Posterior vena cava (tissue), 2 donors: ENCODE data around the gene PLCD1. TPM values are rescaled to one million over a fixed set of nuclear protein-coding genes. Genes with fewer than 3 reads are reported as not detected.
A peak's percentile ranks its signal among the peaks of the same experiment; 100 is the strongest.
"Not testable (repeated sequence)": the region's sequence is repeated elsewhere in the genome, so short reads cannot be mapped to it uniquely, and the experiment has no call there.

ENCODE experiments used
- DNase-seq: peaks from one replicate; pipeline ENCODE4 v3.0.0-alpha.2; 2020; ENCODE audit warnings: low spot score
- intact Hi-C, 2 donors: fragments of 100-400 bp; cut with DNase I; formaldehyde crosslinking; loops; one replicate each; pipeline versions ENCODE4 v1.14.1 to v1.14.2; 2022 to 2023
- total RNA-seq, 2 donors: library from RNA; stranded (reverse); fragmentation: NEBNext Ultra II Directional; extraction: Animal tissue kit (Norgen Biotek cat#: 25700); gene quantifications; one replicate each; pipeline ENCODE4 v1.2.1, GENCODE V29; 2021
- donor health status: DM: yes; HTN: yes; CAD: no.
- donor health status: DM: yes; HTN: yes; CAD: no.

Gene PLCD1
- total RNA-seq, 2 donors from 2014 or later = 32.5 to 40.9 TPM

GRCh38 chr3:37973246-37974054 lies 56.0 kb downstream of the PLCD1 start:
- DNase-seq = no peak
- intact Hi-C loops = no loop called here

- DNase-seq, intact Hi-C loops: not testable (repeated sequence)
Observed at GRCh38 chr3:37972056-37972455, 57.4 kb downstream of the PLCD1 start.

GRCh38 chr3:37971467-37971866 lies 58.0 kb downstream of the PLCD1 start:
- DNase-seq = no peak
- intact Hi-C loops = no loop called here

GRCh38 chr3:37970802-37971201 lies 58.6 kb downstream of the PLCD1 start:
- DNase-seq = no peak
- intact Hi-C loops = no loop called here

GRCh38 chr3:37969596-37970100 lies 59.8 kb downstream of the PLCD1 start:
- intact Hi-C loops = loop anchor here in 1 of 2 donors (5.0 kb wide), 1 partner anchor 112 kb away; no protein-coding TSS in a partner anchor
- DNase-seq = no peak

- intact Hi-C loops = loop anchor here in 1 of 2 donors (5.0 kb wide), 1 partner anchor 112 kb away; no protein-coding TSS in a partner anchor
- no peak for DNase-seq
Observed at GRCh38 chr3:37968813-37969595, 60.4 kb downstream of the PLCD1 start.

GRCh38 chr3:37968199-37968598 lies 61.2 kb downstream of the PLCD1 start:
- DNase-seq = no peak
- intact Hi-C loops = loop anchor here in 1 of 2 donors (5.0 kb wide), 1 partner anchor 111 kb away; no protein-coding TSS in a partner anchor

GRCh38 chr3:37967260-37967881 lies 62.1 kb downstream of the PLCD1 start:
- DNase-seq = peak; percentile 88
- intact Hi-C loops = loop anchor here (2.0 to 5.0 kb wide), 2 partner anchors 110 to 113 kb away; no protein-coding TSS in a partner anchor

GRCh38 chr3:37964716-37965115 lies 64.7 kb downstream of the PLCD1 start:
- DNase-seq = no peak
- intact Hi-C loops = loop anchor here in 1 of 2 donors (5.0 kb wide), 2 partner anchors 107 to 1128 kb away; no protein-coding TSS in a partner anchor

GRCh38 chr3:37964146-37964545 lies 65.3 kb downstream of the PLCD1 start:
- intact Hi-C loops = loop anchor here in 1 of 2 donors (5.0 kb wide), 1 partner anchor 1128 kb away; no protein-coding TSS in a partner anchor

GRCh38 chr3:37963635-37964034 lies 65.8 kb downstream of the PLCD1 start:
- no peak for DNase-seq
- intact Hi-C loops = loop anchor here in 1 of 2 donors (5.0 kb wide), 1 partner anchor 1129 kb away; no protein-coding TSS in a partner anchor

More at GRCh38 chr3:37964146-37964545, 65.3 kb downstream of the PLCD1 start:
- DNase-seq = no peak

- no peak for DNase-seq
Observed at GRCh38 chr3:37963016-37963415, 66.4 kb downstream of the PLCD1 start.

GRCh38 chr3:37961622-37962431 lies 67.6 kb downstream of the PLCD1 start:
- no peak for DNase-seq
- intact Hi-C loops = loop anchor here in 1 of 2 donors (5.0 kb wide), 1 partner anchor 1130 kb away; no protein-coding TSS in a partner anchor

More at GRCh38 chr3:37963016-37963415, 66.4 kb downstream of the PLCD1 start:
- intact Hi-C loops = loop anchor here in 1 of 2 donors (5.0 kb wide), 1 partner anchor 1129 kb away; no protein-coding TSS in a partner anchor

GRCh38 chr3:37957539-37957936 lies 71.9 kb downstream of the PLCD1 start:
- DNase-seq = no peak
- intact Hi-C loops = no loop called here
